GM21576 (cell line): Measurements from ENCODE around the gene SLC66A1.

Experiments
- ATAC-seq: cut with Tn5 transposase; IDR thresholded peaks from one replicate; pipeline ENCODE4 v1.9.1; 2021; ENCODE audit warnings: mild to moderate bottlenecking, moderate library complexity; ENCODE audit not compliant: unreplicated experiment

Gene SLC66A1

DNA sequence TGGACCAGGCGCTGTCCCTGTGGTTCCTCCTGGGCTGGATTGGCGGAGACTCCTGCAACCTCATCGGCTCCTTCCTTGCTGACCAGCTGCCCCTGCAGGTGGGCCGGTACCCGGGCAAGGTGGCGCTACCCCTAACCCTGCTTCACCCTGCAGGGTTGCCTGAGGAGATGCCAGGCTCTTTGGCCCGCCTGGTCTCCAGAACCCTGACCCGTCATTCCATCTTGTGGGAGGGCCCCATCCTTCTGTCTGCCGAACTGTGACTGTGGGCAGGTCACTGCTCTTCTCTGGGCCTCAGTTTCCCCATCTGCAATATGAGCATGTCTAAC lies 12.5 kb downstream of the SLC66A1 start:
- no peak for ATAC-seq

DNA sequence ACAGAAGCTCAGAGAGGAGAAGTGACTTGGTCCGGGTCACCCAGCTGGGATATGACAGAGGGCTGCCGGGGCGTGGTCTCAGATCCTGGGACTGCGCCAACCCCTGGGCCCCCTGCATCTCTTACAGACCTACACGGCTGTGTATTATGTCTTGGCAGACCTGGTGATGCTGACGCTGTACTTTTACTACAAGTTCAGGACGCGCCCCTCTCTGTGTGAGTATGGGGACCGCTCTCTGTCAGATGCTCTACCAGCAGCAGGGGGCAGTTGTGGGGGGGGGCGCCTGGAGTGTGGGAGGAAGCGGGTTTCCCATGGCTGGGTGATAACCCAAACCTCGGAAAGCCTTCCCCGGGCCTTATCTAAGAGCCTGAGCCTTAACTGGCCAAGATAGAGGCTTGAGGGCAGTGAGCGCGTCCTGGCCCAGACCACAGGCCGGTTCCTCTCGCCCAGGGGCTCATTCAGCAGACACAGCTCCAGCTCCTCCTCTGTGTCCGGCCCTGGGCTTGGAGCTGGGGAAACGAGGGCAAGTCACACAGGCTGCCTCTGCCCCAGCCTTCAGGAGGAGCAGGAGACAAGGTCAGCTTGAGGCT lies 13.3 kb downstream of the SLC66A1 start:
- no peak for ATAC-seq

DNA sequence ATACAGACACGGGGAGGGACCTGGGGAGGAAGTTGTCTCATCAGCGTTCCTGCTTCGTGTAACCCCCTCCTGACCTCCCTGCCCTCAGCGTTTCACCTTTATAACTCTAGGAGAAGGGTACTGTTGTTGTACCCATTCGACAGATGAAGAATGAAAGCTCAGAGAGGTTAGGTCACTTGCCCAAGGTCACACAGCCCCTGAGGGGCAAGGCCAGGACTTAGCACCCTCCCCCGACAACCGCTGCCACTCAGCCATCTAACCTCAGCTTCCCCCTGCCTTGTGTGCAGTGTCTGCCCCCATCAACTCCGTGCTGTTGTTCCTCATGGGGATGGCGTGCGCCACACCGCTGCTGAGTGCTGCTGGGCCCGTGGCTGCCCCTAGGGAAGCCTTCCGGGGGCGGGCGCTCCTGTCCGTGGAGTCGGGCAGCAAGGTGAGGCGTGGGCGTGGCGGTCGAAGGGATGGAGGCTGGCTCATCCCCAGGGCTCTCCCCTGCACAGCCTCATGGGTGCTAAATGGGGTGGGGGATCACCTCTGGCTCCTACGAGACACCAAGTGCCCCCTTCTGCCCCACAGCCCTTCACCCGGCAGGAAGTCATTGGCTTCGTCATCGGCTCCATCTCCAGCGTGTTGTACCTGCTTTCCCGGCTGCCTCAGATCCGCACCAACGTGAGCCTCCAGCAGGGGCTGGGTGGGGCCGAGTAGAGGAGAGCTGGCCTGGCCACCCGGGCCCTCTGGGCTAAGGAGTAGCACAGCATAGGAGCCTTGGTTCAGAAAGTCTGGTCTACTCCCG lies 14.0 kb downstream of the SLC66A1 start:
- no peak for ATAC-seq

DNA sequence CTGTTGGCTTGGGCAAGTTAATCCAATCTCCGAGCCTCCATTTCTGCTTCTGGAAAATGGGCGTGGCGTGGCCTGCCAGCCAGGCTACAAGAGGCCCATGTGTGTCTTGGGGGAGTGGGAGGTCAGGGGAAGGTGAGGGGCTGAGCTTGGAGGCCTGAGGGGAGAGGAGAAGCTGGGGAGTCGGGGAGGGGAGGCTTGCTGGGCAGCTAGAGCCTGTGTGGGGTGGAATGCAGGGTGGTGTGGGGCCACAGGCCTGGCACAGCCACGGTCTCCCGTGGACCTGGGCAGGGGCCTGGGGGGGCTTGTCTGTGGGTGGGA lies 14.6 kb downstream of the SLC66A1 start:
- ATAC-seq: no peak

DNA sequence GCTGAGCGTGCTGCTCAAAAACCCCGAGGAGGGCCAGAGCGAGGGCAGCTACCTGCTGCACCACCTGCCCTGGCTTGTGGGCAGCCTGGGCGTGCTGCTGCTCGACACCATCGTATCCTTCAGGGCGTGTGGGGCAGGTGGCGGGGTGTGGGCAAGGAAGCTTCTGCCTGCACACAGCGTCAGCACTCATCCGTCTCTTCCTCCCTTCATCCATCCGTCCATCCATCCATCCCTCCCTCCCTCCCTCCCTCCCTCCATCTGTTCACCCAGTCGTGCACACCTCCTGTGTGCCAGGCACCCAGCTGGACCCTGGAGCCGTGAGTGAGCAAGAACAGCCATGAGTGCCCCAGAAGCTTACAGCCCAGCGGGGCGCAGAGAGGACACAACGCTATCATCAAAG lies 15.2 kb downstream of the SLC66A1 start:
- ATAC-seq: no peak

DNA sequence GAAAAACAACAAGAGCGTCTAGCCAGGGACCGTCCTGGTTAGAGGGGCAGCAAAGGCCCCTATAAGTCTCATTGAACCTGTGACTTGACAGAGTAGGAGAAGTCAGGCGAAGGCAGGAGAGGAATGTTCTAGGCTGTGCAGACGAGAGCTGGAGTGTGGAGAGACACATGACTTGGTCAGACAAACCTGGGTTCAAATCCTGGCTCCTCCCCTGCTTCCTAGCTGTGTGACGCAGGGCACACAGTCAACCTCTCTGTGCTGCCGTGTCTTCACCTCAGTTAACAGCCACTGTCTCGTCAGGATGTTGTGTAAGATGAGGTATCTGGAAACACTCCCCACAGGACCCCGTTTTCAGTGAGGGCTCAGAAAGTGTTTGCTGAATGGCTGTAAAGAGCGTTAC lies 15.6 kb downstream of the SLC66A1 start:
- ATAC-seq: no peak

DNA sequence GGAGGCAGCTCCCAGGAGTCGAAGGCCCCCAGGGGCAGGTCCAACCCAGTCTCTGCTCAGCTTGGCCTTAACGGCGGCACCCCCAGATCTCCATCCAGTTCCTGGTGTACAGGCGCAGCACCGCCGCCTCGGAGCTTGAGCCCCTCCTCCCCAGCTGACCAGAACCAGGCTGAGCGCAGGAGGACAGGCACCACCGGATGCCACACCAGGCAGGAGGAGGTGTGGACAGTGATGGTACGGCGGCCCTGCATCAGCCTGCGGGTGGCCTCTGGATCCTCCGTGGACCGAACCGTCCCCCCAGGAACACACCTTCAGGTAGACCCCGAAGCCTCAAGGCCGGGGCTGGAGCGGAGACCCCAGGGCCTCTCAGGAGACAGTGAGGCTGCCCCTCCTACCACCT lies 16.4 kb downstream of the SLC66A1 start:
- ATAC-seq: no peak

DNA sequence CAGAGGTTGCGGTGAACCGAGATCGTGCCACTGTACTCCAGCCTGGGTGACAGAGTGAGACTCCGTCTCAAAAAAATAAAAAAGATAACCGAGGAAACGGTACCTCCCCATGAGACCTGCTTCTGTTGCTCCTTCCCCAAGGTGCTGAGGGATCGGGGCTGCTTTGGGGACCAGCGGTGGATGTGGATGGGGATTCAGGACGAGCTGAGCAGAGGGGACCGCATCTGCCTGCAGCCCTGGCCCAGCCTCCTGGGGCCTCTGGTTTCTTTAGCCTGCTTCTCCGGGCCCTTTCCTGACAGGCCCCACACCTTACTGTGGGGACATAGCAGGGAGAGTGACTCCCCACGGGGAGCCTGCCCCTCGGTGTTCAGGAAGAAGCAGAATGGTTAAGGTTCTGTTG lies 17.1 kb downstream of the SLC66A1 start:
- no peak for ATAC-seq

DNA sequence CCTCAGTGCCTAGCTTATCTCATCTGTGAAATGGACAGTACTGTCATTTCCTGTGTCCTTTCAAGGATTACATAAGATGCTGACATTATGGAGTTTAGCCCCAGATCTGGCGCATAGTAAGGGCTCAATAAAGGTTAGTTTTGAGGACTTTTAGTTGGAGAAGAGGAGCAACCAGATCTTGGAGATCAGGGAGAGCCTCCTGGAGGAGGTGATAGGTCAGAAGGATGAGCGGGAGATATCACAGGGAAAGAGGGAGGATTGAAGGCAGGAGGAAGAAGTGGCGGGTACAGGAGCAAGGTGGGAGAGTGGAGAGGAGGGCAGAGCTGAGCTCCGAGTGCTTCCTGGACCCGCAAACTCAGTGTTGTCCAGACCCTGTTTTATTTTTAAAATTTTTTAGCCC lies 17.5 kb downstream of the SLC66A1 start:
- ATAC-seq: no peak

DNA sequence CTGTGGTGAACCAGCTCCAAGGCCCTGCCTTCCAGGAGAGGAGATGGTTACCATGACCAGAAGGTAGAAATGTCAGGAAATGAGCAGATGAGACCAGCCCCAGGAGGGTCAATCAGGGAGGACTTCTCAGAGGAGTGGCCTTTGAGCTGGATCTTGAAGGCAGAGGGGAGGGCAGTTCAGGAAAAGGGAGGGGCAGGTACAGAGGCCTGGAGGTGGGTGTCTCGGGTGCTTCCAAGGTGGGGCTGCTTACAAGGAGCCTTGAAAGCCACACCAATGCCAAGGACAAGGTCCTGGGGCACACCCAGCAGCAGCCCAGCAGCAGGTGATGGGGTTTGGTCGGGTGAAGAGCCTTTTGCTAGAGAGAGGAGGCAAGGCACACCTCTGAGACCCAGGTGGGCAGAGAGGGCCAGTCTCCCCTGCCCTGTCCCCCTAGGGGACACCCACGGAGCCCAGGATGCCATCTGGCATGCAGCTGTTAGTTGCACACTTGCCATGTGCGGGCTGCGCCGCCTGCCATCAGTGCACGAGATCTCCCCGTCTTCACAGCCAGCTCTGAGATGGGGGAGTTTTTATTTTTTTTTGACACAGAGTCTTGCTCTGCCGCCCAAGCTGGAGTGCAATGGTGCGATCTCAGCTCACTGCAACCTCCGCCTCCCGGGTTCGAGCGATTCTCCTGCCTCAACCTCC lies 18.5 kb downstream of the SLC66A1 start:
- ATAC-seq: no peak

DNA sequence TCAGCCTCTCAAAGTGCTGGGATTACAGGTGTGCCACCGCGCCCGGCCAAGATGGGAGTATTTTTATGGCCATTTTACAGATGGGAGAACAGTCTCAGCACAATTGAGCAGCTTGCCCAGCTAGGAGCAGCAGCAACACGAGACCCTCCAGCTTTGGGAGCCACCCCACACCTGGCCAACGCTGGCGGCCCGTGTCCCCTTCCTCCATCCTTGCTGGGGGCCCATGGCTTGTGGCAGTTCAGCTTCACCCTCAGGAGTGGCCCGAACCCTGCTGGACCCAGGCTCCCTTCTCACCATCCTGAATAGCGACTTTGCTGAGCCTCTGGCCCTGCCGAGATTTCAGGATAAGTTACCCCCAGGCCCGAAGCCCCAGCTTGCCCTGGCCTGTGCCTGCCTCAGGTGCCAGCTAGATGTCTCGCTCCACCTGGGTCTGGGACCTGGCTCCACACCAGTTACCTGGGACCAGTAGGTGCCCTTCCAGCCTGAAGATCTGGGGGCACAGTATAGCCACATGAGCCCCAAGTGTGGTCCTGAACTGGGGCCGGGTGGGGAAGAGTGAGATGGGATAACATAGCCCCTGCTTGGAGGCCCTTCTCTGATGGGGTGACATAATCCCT lies 19.2 kb downstream of the SLC66A1 start:
- ATAC-seq: no peak

DNA sequence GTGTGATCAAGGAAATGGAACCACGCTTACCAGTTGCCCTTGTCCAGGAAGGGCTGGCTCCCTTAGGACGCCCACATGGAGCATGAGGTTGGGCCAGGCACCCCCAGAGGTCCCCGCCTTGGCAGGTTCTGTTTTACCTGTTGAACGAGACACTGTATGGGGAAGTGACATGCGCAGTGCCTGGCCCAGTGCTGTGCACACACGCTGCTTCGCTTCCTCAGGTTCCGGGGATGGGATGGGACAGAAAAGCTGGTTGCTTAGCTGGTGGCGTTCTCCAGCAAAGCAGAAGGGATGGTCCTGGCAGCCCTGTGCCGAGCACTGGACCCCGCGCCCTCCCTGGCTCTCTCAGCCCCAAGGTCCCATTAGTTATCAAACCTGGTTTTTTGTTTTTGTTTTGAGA lies 20.7 kb downstream of the SLC66A1 start:
- ATAC-seq: no peak

DNA sequence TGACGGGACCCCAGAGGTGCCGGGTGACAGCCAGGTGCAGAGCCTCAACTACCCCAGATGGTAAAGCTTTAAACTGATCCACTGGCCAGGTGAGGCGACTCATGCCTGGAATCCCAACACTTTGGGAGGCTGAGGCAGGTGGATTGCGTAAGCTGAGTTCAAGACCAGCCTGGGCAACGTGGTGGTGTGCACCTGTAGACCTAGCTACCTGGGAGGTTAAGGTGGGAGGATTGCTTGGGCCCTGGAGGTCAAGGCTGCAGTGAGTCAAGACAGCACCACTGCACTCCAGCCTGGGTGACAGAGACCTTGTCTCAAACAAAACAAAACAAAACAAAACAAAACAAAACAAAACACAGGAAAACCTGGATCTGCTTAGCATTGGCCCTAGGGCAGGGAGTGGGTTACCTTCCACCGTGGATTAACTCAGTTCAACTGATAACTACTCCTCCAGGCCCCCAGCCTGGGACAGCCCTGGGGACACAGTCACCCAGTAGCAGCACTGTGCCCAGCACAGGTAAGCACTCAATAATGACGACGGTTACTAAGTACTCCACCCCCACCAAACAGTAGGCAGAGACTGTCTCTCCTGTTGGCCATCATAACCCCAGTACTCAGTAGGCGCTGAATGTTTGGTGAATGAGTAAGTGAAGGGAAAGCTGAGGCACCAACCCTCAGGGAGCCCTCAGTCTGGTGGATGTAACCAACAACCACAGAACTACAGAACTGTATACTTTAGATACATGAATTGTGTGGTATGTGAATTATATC lies 21.6 kb downstream of the SLC66A1 start:
- no peak for ATAC-seq

DNA sequence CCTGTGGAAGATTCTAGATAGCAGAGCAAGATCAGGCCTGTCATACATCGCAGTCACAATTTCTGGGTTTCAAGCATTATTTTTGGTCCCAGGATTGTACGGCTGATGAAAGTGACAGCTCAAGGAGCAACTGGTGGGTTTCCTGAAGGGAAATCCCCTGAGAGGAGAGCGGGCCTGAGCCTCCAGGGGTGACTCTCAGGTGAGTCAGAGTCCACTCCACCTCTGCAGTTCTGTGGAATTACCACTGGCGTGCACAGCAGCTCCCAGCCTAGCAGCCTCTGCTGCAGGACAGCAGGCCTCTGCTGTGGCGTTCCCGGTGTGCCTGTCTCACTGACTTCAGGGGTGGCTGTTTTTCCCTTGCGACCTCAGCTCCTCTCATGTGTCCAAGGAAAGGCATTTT lies 24.4 kb downstream of the SLC66A1 start:
- no peak for ATAC-seq

DNA sequence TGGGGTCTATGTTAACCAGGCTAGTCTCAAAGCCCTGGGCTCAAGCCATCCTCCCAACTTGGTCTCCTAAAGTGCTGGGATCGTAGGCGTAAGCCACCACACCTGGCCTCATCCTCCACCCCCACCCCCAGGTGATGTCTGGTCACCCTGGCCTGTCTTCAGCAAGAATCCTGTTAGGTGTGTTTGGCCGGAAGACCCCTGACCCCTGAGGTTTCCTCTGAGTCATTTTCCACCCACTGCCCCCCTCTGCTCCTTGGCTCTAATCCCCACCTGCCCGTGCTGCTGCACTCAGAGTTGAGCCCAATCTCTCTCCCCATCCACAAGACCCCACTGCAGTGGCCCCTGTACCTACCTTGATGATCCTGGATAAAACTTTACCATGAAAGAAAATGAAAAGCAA lies 25.2 kb downstream of the SLC66A1 start:
- no peak for ATAC-seq

DNA sequence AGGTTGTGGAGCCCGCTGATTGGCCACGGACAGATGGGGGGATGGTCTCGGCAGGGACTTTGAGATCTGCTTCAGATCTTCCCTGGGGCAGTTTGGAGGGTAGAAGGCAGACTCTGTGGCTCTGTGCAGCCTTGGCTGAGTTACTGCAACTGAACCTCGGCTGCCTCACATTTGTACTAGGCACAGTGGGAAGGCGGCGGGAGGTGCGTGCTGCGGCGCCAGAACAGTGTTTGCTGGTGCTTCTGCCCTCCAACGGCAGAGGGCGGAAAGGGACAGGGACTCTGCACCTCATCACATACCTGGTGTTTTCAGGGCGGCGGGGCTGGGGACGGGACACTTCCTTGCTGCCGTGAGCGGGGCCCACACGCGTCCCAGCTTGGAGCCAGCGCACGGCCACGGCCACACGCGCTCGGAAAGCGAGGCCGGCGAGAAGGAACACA lies 26.2 kb downstream of the SLC66A1 start:
- no peak for ATAC-seq

DNA sequence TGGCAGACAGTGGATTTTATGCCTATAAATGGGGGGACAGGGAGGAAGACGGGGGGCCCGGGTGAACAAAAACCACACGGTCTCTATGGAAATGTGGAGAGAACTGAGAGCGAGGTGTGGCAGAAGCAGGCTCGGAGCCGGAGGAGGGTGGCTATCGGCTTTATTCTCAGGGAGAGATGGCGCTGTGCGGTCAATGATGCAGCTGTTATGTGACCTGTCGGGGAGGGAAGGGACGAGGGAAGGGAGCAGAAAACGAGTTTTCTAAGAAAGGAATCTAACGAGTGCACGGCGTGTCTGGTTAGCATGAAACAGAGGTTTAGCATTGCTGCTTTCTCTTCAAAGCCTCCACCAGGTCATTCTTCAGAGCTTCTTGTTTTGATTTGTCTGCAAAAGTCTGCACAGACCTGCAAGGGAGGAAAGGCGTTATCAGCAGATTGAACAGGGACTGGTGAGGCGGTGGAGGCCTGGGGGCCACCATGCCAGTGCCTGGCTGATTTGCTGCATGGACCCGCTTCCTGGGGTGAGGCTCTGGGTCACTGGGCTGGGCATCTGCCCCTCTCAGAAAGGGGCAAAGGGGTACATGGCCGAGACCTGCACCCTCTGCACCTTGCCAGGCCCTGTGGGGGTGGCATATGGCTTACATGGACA lies 27.2 kb downstream of the SLC66A1 start:
- no peak for ATAC-seq

DNA sequence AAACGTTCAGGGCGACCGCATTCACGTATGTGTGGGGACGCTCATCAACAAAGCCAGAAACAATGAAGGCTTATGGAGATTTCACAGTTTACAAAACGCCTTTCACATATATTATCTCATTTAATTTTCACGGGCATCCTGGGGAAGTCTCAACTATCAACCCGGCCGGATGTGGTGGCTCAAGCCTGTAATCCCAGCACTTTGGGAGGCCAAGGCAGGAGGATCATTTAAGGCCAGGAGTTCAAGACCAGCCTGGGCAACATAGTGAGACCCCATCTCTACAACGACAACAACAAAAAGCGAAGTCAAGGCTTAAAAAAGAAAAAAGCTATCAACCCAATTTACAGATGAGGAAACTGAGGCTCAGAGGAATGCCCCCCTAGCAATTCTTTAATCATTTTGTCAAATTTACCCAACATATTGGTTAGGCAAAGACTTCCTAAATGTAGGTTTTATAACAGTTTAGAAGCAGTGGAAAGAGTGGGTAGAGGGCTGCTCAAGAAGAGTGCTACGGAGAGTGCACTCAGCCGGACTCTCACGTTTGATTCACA lies 28.3 kb downstream of the SLC66A1 start:
- no peak for ATAC-seq

DNA sequence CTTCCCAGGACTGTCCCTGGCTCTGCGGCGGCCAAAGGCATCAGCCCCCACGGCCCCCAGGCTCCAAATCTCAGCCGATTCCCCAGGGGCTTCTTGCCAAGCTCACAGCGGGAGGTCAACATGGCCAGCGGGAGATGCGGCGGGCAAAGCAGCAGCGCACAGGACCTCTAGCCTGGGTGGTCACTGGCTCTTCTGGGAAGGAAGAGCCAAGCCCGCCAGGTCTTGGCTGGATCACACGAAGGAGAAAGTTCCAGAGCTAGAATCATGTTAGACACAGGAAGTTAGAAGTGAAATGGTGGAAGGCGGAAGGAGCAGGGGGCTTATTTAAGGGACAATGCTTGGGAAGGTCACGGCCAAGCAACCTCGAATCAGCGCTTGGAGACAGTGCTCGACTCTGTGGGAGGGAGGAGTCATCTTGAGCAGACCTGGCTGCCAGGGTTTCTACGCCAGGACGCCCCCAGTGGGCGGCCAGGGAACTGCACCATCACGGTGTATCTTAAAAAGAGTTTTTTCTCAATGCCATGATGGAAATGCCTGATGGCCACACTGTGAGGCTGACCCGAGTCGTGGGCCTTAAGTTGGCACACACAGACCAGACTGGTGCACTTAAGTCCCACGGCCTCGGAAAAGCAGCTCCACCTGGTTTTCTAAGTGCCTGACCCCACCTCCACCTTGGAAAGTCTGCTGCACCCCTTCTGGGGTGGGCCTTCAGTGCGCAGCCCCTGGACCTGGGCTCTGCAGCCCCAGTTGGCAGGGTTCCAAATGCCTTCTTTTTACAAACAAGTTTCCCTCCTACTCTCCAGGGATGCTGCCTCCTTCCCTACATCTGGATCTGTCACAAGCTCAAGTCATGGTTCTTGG lies 29.3 kb downstream of the SLC66A1 start:
- no peak for ATAC-seq
